MM.1S (cell line): ENCODE results near the gene PRL.

Experiments
- DNase-seq: peaks from one replicate; pipeline ENCODE4 v3.0.0-alpha.2; 2015
- H2AFZ ChIP-seq: fragments of 300-600 bp; sonication (generic); 2 replicates; pipeline ENCODE4 v1.6.0; 2016; ENCODE audit warnings: antibody characterized with exemption, low read length
- H3F3A ChIP-seq: fragments of 300-600 bp; sonication (generic); 2 replicates; pipeline ENCODE4 v1.6.1; 2016; ENCODE audit warnings: mild to moderate bottlenecking, antibody characterized with exemption, low read length, moderate library complexity, mixed read lengths; ENCODE audit not compliant: insufficient read depth
- H3K27ac ChIP-seq: fragments of 300-600 bp; sonication (generic); 2 replicates; pipeline ENCODE4 v1.5.1; 2016; ENCODE audit warnings: mild to moderate bottlenecking, low read length
- H3K27me3 ChIP-seq: fragments of 300-600 bp; sonication (generic); replicated peaks from 2 replicates; pipeline ENCODE4 v1.6.0; 2016; ENCODE audit warnings: low read length; ENCODE audit not compliant: insufficient read depth
- H3K36me3 ChIP-seq: fragments of 300-600 bp; sonication (generic); replicated peaks from 2 replicates; pipeline ENCODE4 v1.6.1; 2016; ENCODE audit warnings: mild to moderate bottlenecking, low read length, mixed read lengths; ENCODE audit not compliant: insufficient read depth
- H3K4me1 ChIP-seq: fragments of 300-600 bp; sonication (generic); 2 replicates; pipeline ENCODE4 v1.6.1; 2016; ENCODE audit warnings: low read length, mixed read lengths
- H3K4me2 ChIP-seq: fragments of 300-600 bp; sonication (generic); 2 replicates; pipeline ENCODE4 v1.6.0; 2016; ENCODE audit warnings: low read depth, low read length
- H3K4me3 ChIP-seq: fragments of 300-600 bp; sonication (generic); 2 replicates; pipeline ENCODE4 v1.5.1; 2016; ENCODE audit warnings: low read length, mixed read lengths
- H3K79me2 ChIP-seq: fragments of 300-600 bp; sonication (generic); 2 replicates; pipeline ENCODE4 v1.6.1; 2016; ENCODE audit warnings: mixed run types, low read length, mixed read lengths
- H3K9ac ChIP-seq: fragments of 300-600 bp; sonication (generic); 2 replicates; pipeline ENCODE4 v1.6.1; 2016; ENCODE audit warnings: low read length, mixed read lengths
- H3K9me2 ChIP-seq: fragments of 300-600 bp; sonication (generic); replicated peaks from 2 replicates; pipeline ENCODE4 v1.6.1; 2016; ENCODE audit warnings: mild to moderate bottlenecking, low read length, mixed read lengths; ENCODE audit not compliant: insufficient read depth
- H3K9me3 ChIP-seq: fragments of 300-600 bp; sonication (generic); replicated peaks from 2 replicates; pipeline ENCODE4 v1.6.1; 2016; ENCODE audit warnings: mild to moderate bottlenecking, low read length, mixed read lengths; ENCODE audit not compliant: insufficient read depth
- H4K20me1 ChIP-seq: fragments of 300-600 bp; sonication (generic); 2 replicates; pipeline ENCODE4 v1.6.1; 2016; ENCODE audit warnings: mild to moderate bottlenecking, low read length, moderate library complexity, mixed read lengths; ENCODE audit not compliant: insufficient read depth
- EZH2 ChIP-seq: fragments of 300-600 bp; sonication (generic); optimal IDR thresholded peaks from 2 replicates; pipeline ENCODE3; 2017; ENCODE audit warnings: low read depth, mild to moderate bottlenecking, antibody characterized with exemption, low read length, mixed read lengths
- EZH2phosphoT487 ChIP-seq: fragments of 300-600 bp; sonication (generic); IDR thresholded peaks from 2 replicates; pipeline ENCODE4 v1.6.1; 2018; ENCODE audit warnings: antibody characterized with exemption, low read length
- TF ChIP-seq, protein P1 (sequence below): fragments of 300-600 bp; sonication (generic); IDR thresholded peaks from 2 replicates; pipeline ENCODE4 v1.5.1; 2016; ENCODE audit warnings: antibody characterized with exemption, low read length, mixed read lengths

The PRL gene

DNA sequence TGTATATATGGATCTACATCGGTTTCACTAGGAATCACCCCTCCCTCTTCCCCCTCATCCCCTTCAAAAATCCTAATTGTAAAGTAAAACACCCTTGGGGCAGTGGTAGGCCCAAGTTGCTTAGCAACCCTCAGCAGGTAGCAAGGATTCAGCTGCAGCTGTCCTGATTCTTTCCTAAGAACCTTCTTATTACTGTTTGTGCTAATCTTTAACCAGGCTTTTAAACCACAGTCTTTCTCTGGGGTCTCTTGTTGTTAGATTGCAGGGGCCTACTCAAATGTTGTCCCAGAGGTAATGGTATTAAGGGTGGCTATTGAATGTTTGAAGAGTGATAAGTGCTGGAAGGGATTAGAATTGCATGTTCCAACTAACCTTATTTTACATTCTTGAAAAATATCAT, 46.4 kb downstream of the PRL start:
- H2AFZ ChIP-seq, result no peak overlapping the region
- H3K36me3 ChIP-seq, result no peaks in the 10 kb centered on the region
- no peak overlapping the region for H3K9ac ChIP-seq
- H3K27me3 ChIP-seq, result no peaks in the 10 kb centered on the region
- H3K79me2 ChIP-seq, result no peaks in the 10 kb centered on the region
- no peak overlapping the region for H3K27ac ChIP-seq
- DNase-seq, result no peak
- no peaks in the 10 kb centered on the region for H3K9me2 ChIP-seq
- H3K9me3 ChIP-seq, result no peaks in the 10 kb centered on the region
- no peak overlapping the region for H3K4me3 ChIP-seq
- H3K4me2 ChIP-seq, result no peak overlapping the region
- H3K4me1 ChIP-seq, result no peaks in the 10 kb centered on the region
- H3F3A ChIP-seq, result no peaks in the 10 kb centered on the region
- no peaks in the 10 kb centered on the region for H4K20me1 ChIP-seq
- TF ChIP-seq, protein P1, sequence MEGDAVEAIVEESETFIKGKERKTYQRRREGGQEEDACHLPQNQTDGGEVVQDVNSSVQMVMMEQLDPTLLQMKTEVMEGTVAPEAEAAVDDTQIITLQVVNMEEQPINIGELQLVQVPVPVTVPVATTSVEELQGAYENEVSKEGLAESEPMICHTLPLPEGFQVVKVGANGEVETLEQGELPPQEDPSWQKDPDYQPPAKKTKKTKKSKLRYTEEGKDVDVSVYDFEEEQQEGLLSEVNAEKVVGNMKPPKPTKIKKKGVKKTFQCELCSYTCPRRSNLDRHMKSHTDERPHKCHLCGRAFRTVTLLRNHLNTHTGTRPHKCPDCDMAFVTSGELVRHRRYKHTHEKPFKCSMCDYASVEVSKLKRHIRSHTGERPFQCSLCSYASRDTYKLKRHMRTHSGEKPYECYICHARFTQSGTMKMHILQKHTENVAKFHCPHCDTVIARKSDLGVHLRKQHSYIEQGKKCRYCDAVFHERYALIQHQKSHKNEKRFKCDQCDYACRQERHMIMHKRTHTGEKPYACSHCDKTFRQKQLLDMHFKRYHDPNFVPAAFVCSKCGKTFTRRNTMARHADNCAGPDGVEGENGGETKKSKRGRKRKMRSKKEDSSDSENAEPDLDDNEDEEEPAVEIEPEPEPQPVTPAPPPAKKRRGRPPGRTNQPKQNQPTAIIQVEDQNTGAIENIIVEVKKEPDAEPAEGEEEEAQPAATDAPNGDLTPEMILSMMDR, result no peak
- TF ChIP-seq EZH2 (no peak), EZH2phosphoT487 (no peak)

DNA sequence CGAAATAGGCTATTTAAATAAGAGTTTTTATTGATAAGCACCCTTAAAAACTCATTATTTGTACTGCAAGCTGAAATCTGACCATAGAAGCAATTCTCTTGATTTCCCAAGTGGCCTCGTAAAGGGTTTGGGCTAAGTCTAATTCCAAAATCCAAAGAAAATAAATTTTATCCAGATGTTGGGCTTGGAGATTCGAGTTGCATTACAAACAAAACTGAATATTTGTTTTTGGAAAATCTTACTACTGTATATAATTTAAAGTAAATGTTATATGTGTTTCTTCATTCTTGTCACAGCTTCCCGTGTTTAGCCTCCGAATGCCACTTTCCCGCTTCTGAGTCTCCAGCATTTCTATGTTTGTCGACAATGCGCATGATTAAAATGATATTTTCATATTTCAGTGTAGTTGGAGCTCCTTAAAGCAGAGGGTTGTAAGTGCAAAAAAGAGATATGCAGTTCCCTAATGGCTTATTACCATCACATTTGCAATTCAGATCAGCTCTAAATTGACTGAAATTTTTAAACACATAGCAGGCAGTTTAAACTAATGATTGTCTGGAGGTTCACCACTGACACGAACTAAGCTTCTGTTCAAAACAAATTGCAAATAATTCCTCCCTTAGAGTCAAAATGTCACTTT, 47.0 kb downstream of the PRL start:
- H3K9me2 ChIP-seq, result no peaks in the 10 kb centered on the region
- no peak for TF ChIP-seq EZH2phosphoT487
- TF ChIP-seq EZH2, result no peak
- TF ChIP-seq, protein P1, result no peak
- H2AFZ ChIP-seq, result no peak overlapping the region
- H3K36me3 ChIP-seq, result no peaks in the 10 kb centered on the region
- no peak overlapping the region for H3K9ac ChIP-seq
- H3K27me3 ChIP-seq, result no peaks in the 10 kb centered on the region
- no peaks in the 10 kb centered on the region for H3K79me2 ChIP-seq
- no peaks in the 10 kb centered on the region for H3K4me1 ChIP-seq
- no peak for DNase-seq
- H3K4me3 ChIP-seq, result no peak overlapping the region
- no peaks in the 10 kb centered on the region for H3K9me3 ChIP-seq
- H4K20me1 ChIP-seq, result no peaks in the 10 kb centered on the region
- H3K27ac ChIP-seq, result no peak overlapping the region
- H3F3A ChIP-seq, result no peaks in the 10 kb centered on the region
- no peak overlapping the region for H3K4me2 ChIP-seq

DNA sequence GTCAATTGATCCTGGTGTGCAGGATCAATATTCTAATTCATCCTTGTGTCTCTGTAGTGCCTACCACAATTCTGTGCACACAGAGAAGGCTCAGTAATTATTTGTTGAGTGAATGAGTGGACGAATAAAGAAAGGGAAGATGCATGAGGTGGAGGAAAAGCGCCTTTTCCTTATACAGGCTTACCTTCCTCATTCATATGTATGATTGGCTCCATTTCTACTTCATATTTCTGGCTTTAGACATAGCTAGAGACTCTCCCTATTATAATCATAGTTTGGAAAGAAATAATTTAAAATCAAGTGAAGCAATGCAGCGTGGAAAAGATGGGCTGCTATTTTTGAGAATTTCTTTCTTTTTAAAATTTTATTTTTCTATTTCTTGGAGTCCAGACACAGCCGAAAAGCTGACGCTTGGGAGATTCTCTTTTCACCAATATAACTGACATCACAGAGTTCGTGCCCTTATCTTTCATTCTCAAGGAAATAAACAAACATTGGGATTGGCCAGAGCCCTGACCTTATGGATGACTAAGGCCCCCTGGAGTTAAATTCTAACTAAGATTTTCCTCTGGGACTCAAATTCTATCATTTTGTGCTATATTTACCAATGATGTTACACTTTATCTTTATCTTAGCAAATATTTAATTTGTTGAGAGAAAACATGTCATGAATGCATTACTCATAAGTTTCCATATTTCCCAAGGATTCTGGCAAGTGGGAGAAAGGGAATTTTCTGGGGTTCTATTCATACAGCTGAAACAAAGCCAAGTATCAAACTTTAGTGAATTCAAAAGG, 48.1 kb downstream of the PRL start:
- H3K9ac ChIP-seq, result no peak overlapping the region
- DNase-seq, result no peak
- no peaks in the 10 kb centered on the region for H3K9me2 ChIP-seq
- no peak overlapping the region for H2AFZ ChIP-seq
- H3K36me3 ChIP-seq, result no peaks in the 10 kb centered on the region
- H3K79me2 ChIP-seq, result no peaks in the 10 kb centered on the region
- H4K20me1 ChIP-seq, result no peaks in the 10 kb centered on the region
- H3F3A ChIP-seq, result no peaks in the 10 kb centered on the region
- TF ChIP-seq EZH2, result no peak
- no peak for TF ChIP-seq EZH2phosphoT487
- TF ChIP-seq, protein P1, result no peak
- H3K4me1 ChIP-seq, result no peaks in the 10 kb centered on the region
- H3K4me2 ChIP-seq, result no peak overlapping the region
- no peak overlapping the region for H3K4me3 ChIP-seq
- no peak overlapping the region for H3K27ac ChIP-seq
- H3K9me3 ChIP-seq, result no peaks in the 10 kb centered on the region
- H3K27me3 ChIP-seq, result no peaks in the 10 kb centered on the region
